NCI-H2171 treated with DMSO at 0.1 percent for 48 hours (cell line): ENCODE measurements around the gene ME3.
"Not testable (repeated sequence)": the region's sequence is repeated elsewhere in the genome, so short reads cannot be mapped to it uniquely, and the experiment has no call there.

Experiments
- DNase-seq: peaks from one replicate; lab custom pipeline; 2025; lab: John Stamatoyannopoulos, UW

The ME3 gene

GRCh38 chr11:86663761-86664160 lies 8.7 kb downstream of the ME3 start:
- DNase-seq = no peak

- DNase-seq = no peak
These were observed 9.1 kb downstream of the ME3 start for GRCh38 chr11:86663291-86663690.

GRCh38 chr11:86660736-86661135 lies 11.7 kb downstream of the ME3 start:
- DNase-seq = no peak

GRCh38 chr11:86660088-86660487 lies 12.3 kb downstream of the ME3 start:
- DNase-seq = peak; percentile 57

- no peak for DNase-seq
These were observed 13.9 kb downstream of the ME3 start for GRCh38 chr11:86658534-86658933.

- not testable (repeated sequence) for DNase-seq
These were observed 27.2 kb downstream of the ME3 start for GRCh38 chr11:86645212-86645611.

GRCh38 chr11:86644291-86644690 lies 28.1 kb downstream of the ME3 start:
- DNase-seq = no peak

- no peak for DNase-seq
These were observed 30.7 kb downstream of the ME3 start for GRCh38 chr11:86641537-86642261.

- DNase-seq = no peak
These were observed 33.3 kb downstream of the ME3 start for GRCh38 chr11:86639137-86639536.

- no peak for DNase-seq
These were observed 33.7 kb downstream of the ME3 start for GRCh38 chr11:86638673-86639072.

- DNase-seq = no peak
These were observed 34.4 kb downstream of the ME3 start for GRCh38 chr11:86637988-86638387.

- DNase-seq = no peak
These were observed 36.1 kb downstream of the ME3 start for GRCh38 chr11:86636275-86636674.

GRCh38 chr11:86632499-86633269 lies 39.7 kb downstream of the ME3 start:
- DNase-seq = no peak

- DNase-seq = no peak
These were observed 42.0 kb downstream of the ME3 start for GRCh38 chr11:86630229-86630981.

GRCh38 chr11:86629045-86629706 lies 43.2 kb downstream of the ME3 start:
- no peak for DNase-seq

- DNase-seq = no peak
These were observed 44.5 kb downstream of the ME3 start for GRCh38 chr11:86627776-86628455.

- DNase-seq = no peak
These were observed 46.4 kb downstream of the ME3 start for GRCh38 chr11:86625981-86626380.

GRCh38 chr11:86625544-86625943 lies 46.9 kb downstream of the ME3 start:
- DNase-seq = no peak

GRCh38 chr11:86624366-86624765 lies 48.0 kb downstream of the ME3 start:
- DNase-seq = no peak

GRCh38 chr11:86623736-86624135 lies 48.7 kb downstream of the ME3 start:
- no peak for DNase-seq

GRCh38 chr11:86623041-86623621 lies 49.3 kb downstream of the ME3 start:
- DNase-seq = no peak
